Measurements from ENCODE around the gene KDM4B. TPM values are rescaled to one million over a fixed set of nuclear protein-coding genes. Genes with fewer than 3 reads are reported as not detected.

The KDM4B gene
- total RNA-seq, 1 donor = 22.1 TPM

- Histone ChIP-seq H3K27ac (ENCODE audit: low read depth, low read length) (no peak overlapping the region), H3K27me3 (ENCODE audit: insufficient read depth, low read length) (no peaks in the 10 kb centered on the region), H3K36me3 (ENCODE audit: insufficient read depth, low read length) (peaks cover 16% of the 10 kb centered on the region), H3K79me2 (ENCODE audit: insufficient read depth, low read length) (no peaks in the 10 kb centered on the region), H3K4me1 (ENCODE audit: insufficient read depth, low read length) (peaks cover 7% of the 10 kb centered on the region), H3K4me2 (ENCODE audit: insufficient read depth, low read length) (no peak overlapping the region), H3K4me3 (ENCODE audit: insufficient read depth, low read length) (no peak overlapping the region), H3K9me3 (ENCODE audit: low read depth, low read length) (no peaks in the 10 kb centered on the region), H2AFZ (ENCODE audit: low read length) (no peak overlapping the region), H4K20me1 (ENCODE audit: insufficient read depth, low read length) (peaks cover 9% of the 10 kb centered on the region)
- TF ChIP-seq CTCF (IDR thresholded peaks at IDR 0.05; ENCODE audit: extremely low read depth, low read depth, low read length) = no peak
- no peak for DNase-seq (ENCODE audit: insufficient read length, low spot score, missing footprints)
These were observed 117.3 kb downstream of the KDM4B start for GRCh38 chr19:5086230-5086629.

- Histone ChIP-seq H2AFZ (ENCODE audit: low read length) (no peak overlapping the region), H3K36me3 (ENCODE audit: insufficient read depth, low read length) (peaks cover 16% of the 10 kb centered on the region), H3K79me2 (ENCODE audit: insufficient read depth, low read length) (no peaks in the 10 kb centered on the region), H3K4me2 (ENCODE audit: insufficient read depth, low read length) (no peak overlapping the region), H3K4me3 (ENCODE audit: insufficient read depth, low read length) (no peak overlapping the region), H4K20me1 (ENCODE audit: insufficient read depth, low read length) (peaks cover 9% of the 10 kb centered on the region), H3K9me3 (ENCODE audit: low read depth, low read length) (no peaks in the 10 kb centered on the region), H3K27me3 (ENCODE audit: insufficient read depth, low read length) (no peaks in the 10 kb centered on the region), H3K4me1 (ENCODE audit: insufficient read depth, low read length) (peaks cover 10% of the 10 kb centered on the region), H3K27ac (ENCODE audit: low read depth, low read length) (no peak overlapping the region)
- DNase-seq (ENCODE audit: insufficient read length, low spot score, missing footprints) = no peak
- no peak for TF ChIP-seq CTCF (IDR thresholded peaks at IDR 0.05; ENCODE audit: extremely low read depth, low read depth, low read length)
These were observed 118.0 kb downstream of the KDM4B start for GRCh38 chr19:5086725-5087439.

GRCh38 chr19:5089283-5089682 is 120.4 kb downstream of the KDM4B start:
- no peak for DNase-seq (ENCODE audit: insufficient read length, low spot score, missing footprints)
- peaks cover 16% of the 10 kb centered on the region for H3K36me3 ChIP-seq (ENCODE audit: insufficient read depth, low read length)
- TF ChIP-seq CTCF (IDR thresholded peaks at IDR 0.05; ENCODE audit: extremely low read depth, low read depth, low read length) = no peak
- H3K4me3 ChIP-seq (ENCODE audit: insufficient read depth, low read length) = no peak overlapping the region
- H3K27me3 ChIP-seq (ENCODE audit: insufficient read depth, low read length) = no peaks in the 10 kb centered on the region
- H3K4me1 ChIP-seq (ENCODE audit: insufficient read depth, low read length) = peaks cover 10% of the 10 kb centered on the region
- no peak overlapping the region for H3K4me2 ChIP-seq (ENCODE audit: insufficient read depth, low read length)
- H3K27ac ChIP-seq (ENCODE audit: low read depth, low read length) = no peak overlapping the region
- no peaks in the 10 kb centered on the region for H3K9me3 ChIP-seq (ENCODE audit: low read depth, low read length)
- no peaks in the 10 kb centered on the region for H3K79me2 ChIP-seq (ENCODE audit: insufficient read depth, low read length)
- H2AFZ ChIP-seq (ENCODE audit: low read length) = no peak overlapping the region
- H4K20me1 ChIP-seq (ENCODE audit: insufficient read depth, low read length) = peaks cover 12% of the 10 kb centered on the region

GRCh38 chr19:5090465-5091017 is 121.6 kb downstream of the KDM4B start:
- peaks cover 12% of the 10 kb centered on the region for H4K20me1 ChIP-seq (ENCODE audit: insufficient read depth, low read length)
- no peak overlapping the region for H3K4me2 ChIP-seq (ENCODE audit: insufficient read depth, low read length)
- H3K36me3 ChIP-seq (ENCODE audit: insufficient read depth, low read length) = peaks cover 16% of the 10 kb centered on the region
- no peak overlapping the region for H2AFZ ChIP-seq (ENCODE audit: low read length)
- TF ChIP-seq CTCF (IDR thresholded peaks at IDR 0.05; ENCODE audit: extremely low read depth, low read depth, low read length) = no peak
- H3K4me1 ChIP-seq (ENCODE audit: insufficient read depth, low read length) = peaks cover 10% of the 10 kb centered on the region
- H3K4me3 ChIP-seq (ENCODE audit: insufficient read depth, low read length) = no peak overlapping the region
- DNase-seq (ENCODE audit: insufficient read length, low spot score, missing footprints) = no peak
- H3K79me2 ChIP-seq (ENCODE audit: insufficient read depth, low read length) = no peaks in the 10 kb centered on the region
- H3K27ac ChIP-seq (ENCODE audit: low read depth, low read length) = no peak overlapping the region
- H3K9me3 ChIP-seq (ENCODE audit: low read depth, low read length) = no peaks in the 10 kb centered on the region
- H3K27me3 ChIP-seq (ENCODE audit: insufficient read depth, low read length) = no peaks in the 10 kb centered on the region
